ENCODE data around the gene FANCE. TPM values are rescaled to one million over a fixed set of nuclear protein-coding genes. Genes with fewer than 3 reads are reported as not detected.
"Not testable (repeated sequence)": the region's sequence is repeated elsewhere in the genome, so short reads cannot be mapped to it uniquely, and the experiment has no call there.

Gene FANCE
- total RNA-seq, 1 donor from 2014 or later, result 3.4 TPM

DNA sequence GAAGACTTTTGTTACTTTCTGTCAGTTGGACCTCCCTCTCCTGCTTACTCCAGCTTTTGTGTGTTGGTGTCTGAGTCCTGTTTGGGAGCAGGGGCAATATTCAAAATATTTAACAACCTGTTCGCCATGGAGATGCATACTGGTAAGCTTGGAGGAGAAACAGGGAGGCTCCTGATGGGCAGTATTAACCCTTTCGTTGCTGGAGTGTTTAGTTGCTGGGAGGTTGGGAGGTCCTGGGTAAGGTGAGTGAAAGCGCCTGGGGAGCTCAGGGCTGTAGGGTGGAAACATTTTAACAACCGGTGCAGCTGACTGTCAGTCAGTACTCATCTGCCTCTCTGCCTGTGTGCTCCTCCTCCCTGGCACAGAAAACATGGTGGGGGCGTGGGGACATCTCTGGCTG lies 56.4 kb downstream of the FANCE start:
- ATAC-seq (ENCODE audit: poor library complexity) (no peak), DNase-seq (no peak)
- intact Hi-C loops (cut with DNase I), result no loop called here

DNA sequence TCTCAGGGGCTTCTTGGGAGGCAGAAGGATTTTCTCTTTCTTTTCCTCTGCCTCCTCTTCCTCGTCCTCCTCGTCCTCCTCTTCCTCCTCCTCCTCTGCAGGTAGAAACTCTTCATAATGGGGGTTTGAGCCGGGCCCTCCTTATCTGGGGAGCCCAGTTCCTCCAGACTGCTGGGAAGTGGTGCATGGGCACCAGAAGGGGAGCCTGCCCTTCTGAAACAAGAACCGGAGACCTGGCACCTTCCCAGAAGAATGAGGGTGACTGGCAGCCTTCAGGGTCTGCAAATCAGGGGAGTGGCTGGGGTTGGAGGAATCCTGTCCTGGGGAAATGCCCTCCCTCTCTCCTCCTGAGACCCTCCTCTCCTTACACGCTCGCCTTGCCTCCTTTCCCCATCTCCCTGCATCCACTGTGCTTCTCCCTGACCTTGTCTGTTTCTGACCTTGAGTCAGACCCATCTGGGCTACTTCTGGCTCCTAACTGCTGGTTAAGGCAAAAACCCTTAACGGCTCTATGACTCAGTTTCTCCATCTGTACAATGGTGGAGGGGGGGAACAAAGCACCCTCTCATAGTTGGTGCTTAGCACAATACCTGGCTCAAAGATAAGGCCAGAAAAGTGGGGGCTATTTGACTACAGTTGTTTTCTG lies 58.9 kb downstream of the FANCE start:
- no peak for ATAC-seq (ENCODE audit: poor library complexity)
- intact Hi-C loops (cut with DNase I), result no loop called here
- no peak for DNase-seq

DNA sequence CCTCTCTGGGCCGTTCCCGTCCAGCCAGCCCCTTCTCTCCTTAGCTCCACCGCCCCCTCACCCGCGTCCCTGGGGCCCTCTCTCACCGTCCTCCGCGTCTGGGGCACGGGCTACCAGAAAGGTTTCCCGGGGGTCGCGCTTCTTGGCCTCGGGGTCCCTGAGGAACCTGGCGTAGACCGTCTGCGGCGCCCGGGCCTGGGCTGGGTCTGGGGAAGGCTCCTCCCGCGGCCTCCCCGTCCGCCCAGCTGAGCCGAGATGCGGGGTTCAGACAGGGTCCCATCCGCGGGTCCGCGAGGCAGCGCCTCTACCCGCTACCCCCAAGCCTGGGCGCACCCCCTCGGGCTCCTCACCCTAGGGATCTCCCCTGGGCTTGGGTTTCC lies 59.4 kb downstream of the FANCE start:
- no peak for DNase-seq
- intact Hi-C loops (cut with DNase I), result no loop called here
- ATAC-seq (ENCODE audit: poor library complexity), result no peak

DNA sequence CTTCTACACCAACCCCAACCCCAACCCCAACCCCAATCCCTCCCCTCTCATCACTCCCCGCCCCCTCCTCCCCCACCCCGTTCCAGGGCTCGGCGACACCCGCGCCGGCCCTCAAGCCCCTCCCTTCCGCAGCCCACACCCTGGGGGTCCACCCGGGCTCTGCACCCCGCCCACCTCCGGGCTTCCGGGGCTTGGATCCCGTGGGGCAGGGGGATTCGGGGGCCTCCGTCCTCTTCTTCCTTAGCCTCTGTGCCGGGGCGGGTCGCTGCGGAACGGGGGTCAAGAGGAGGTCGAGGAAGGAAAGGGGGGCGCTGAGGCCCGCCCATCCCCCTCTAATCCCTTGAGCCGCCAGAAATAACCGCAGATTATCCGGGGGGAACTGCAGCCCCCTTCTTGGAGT lies 59.9 kb downstream of the FANCE start:
- intact Hi-C loops (cut with DNase I), result no loop called here
- DNase-seq (no peak), ATAC-seq (ENCODE audit: poor library complexity) (no peak)

DNA sequence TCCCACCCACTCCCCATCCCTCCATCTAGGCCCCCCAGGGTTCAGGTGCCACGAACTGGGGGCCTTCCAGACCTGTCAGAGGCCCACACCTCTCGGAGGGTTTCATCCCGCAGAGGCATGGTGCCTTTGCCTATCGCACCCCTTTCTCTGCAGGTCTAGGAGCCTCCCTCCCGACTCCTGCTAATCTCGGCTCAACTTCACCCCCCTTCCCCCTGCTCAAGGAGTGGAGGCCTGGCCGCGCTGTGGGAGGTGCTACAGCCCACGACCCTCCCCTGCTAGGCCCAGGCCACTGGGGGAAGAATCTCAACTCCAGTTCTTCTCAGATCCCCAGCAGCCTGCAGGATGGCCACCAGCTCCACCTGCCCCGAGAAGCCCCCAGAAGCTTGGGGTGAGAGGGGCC lies 60.6 kb downstream of the FANCE start, which contains the start of gene TULP1:
TULP1 (minus strand) TSS at position 157 of the 400 bp plus-strand sequence; CDS start at position 119, 38 bp downstream.
- DNase-seq (no peak), ATAC-seq (ENCODE audit: poor library complexity) (no peak)
- intact Hi-C loops (cut with DNase I), result no loop called here

DNA sequence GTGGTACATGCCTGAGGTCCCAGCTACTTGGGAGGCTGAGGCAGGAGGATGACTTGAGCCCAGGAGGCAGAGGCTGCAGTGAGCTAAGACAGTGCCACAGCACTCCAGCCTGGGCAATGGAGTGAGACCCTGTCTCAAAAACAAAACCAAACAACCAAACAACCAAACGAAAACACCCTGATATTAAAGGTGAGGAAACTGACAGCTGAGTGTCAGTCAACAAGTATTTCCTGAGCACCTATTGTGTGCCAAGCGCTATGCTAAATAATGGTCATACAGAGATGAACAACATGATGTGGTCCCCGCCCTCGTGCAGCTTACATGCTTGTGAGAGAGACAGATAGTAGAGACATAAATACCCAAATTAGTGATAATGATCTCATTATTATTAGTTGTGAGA lies 62.4 kb downstream of the FANCE start:
- intact Hi-C loops (cut with DNase I), result no loop called here
- DNase-seq (no peak), ATAC-seq (ENCODE audit: poor library complexity) (no peak)

DNA sequence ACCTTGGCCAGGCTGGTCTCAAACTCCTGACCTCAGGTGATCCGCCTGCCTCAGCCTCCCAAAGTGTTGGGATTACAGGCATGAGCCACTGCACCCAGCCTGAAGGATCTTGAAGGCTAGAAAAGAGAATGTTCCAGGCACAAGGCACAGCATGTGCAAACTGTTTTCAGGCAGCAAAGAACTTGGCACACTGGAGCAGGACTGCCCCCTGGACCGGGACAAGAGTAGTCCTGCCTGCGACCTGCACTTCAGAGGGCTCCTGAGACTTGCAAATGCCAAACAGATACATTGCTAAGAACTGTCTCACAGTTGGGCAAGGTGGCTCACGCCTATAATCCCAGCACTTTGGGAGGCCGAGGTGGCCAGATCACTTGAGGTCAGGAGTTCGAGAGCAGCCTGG lies 63.8 kb downstream of the FANCE start:
- ATAC-seq (ENCODE audit: poor library complexity); DNase-seq; intact Hi-C loops (cut with DNase I): not testable (repeated sequence)

Small RNAs within 50 kb of the gene (microRNA-seq; reads per million reads assigned to microRNA genes)
- gene MIR7111, result not detected

Other genes with a start within 250 kb of the FANCE start
- gene SCUBE3, start 238.4 kb upstream of the FANCE start, total RNA-seq, result 9.7 TPM
- gene ZNF76, start 192.6 kb upstream of the FANCE start, total RNA-seq, result 35.3 TPM
- gene DEF6, start 154.5 kb upstream of the FANCE start, total RNA-seq, result 0.97 TPM
- 12.8 TPM for gene PPARD, start 109.8 kb upstream of the FANCE start, total RNA-seq
- 535 TPM for gene RPL10A, start 16.1 kb downstream of the FANCE start, total RNA-seq
- gene TEAD3, start 44.7 kb downstream of the FANCE start, total RNA-seq, result 25.4 TPM
- gene TULP1, start 60.6 kb downstream of the FANCE start, total RNA-seq, result not detected
- gene FKBP5, start 236.6 kb downstream of the FANCE start, total RNA-seq, result 106 TPM

All from Right ventricle myocardium superior (tissue), 1 donor.